GM12878 (cell line): Measurements from ENCODE around the gene NEMP2. TPM values are rescaled to one million over a fixed set of nuclear protein-coding genes. Genes with fewer than 3 reads are reported as not detected.

Source experiments
- ATAC-seq: fragments of 200-7000 bp; cut with Tn5 transposase; 3 replicates; pipeline ENCODE4 v1.9.1; 2020; ENCODE audit warnings: mild to moderate bottlenecking, moderate library complexity
- BruUV-seq: library from RNA; stranded (reverse); fragments of 400-500 nt; replicated peaks from 2 replicates; lab custom pipeline; 2021; lab: Mats Ljungman, UMichigan
- CTCF ChIA-PET: fragments of 300-600 bp; sonication (Branson Sonifier 250); formaldehyde crosslinking; extraction: SDS; loops from one replicate; lab custom pipeline; 2021; ENCODE audit warnings: inconsistent platforms; lab: Yijun Ruan, JAX
- POLR2A ChIA-PET: fragments of 350-600 bp; formaldehyde crosslinking; extraction: SDS; loops from one replicate; lab custom pipeline; 2021; ENCODE audit warnings: inconsistent platforms; lab: Charles Lee
- RAD21 ChIA-PET: fragments of 300-600 bp; sonication (Branson Sonifier 250); formaldehyde crosslinking; loops from one replicate; lab custom pipeline; 2023; ENCODE audit warnings: antibody characterized with exemption; ENCODE audit not compliant: unreplicated experiment; lab: Charles Lee
- SMC1A ChIA-PET: fragments of 300-600 bp; sonication (Branson Sonifier 250); formaldehyde crosslinking; loops from one replicate; lab custom pipeline; 2023; ENCODE audit not compliant: unreplicated experiment, uncharacterized antibody; lab: Charles Lee
- DNase-seq: peaks from one replicate; pipeline ENCODE4 v3.0.0-alpha.2; 2011; ENCODE audit warnings: low read depth, low spot score
- FAIRE-seq: peaks from 3 replicates; lab custom pipeline; 2011; peaks lifted over from hg19 to GRCh38; lab: Jason Lieb, UNC
- H2AFZ ChIP-seq: 2 replicates; pipeline ENCODE4 v1.6.0; 2011; ENCODE audit warnings: low read depth, low read length, control low read depth; ENCODE audit not compliant: control insufficient read depth
- H3K27ac ChIP-seq: 2 replicates; pipeline ENCODE4 v1.5.1; 2011; ENCODE audit warnings: control low read depth; ENCODE audit not compliant: control insufficient read depth, insufficient read depth
- H3K27me3 ChIP-seq, 2 experiments: replicated peaks in 1 of 2; 2 replicates each; pipeline versions ENCODE4 v1.6.0 to v1.6.1; 2011; ENCODE audit warnings: low read length in 1 of 2; ENCODE audit not compliant: control insufficient read depth in 2 of 2, insufficient read depth in 2 of 2
- H3K36me3 ChIP-seq, 2 experiments: 2 replicates each; pipeline ENCODE4 v1.5.1; 2011; ENCODE audit warnings: low read length in 1 of 2; ENCODE audit not compliant: control insufficient read depth in 2 of 2, insufficient read depth in 2 of 2
- H3K4me1 ChIP-seq: 2 replicates; pipeline ENCODE4 v1.6.1; 2011; ENCODE audit warnings: mild to moderate bottlenecking, low read length, moderate library complexity, mixed read lengths; ENCODE audit not compliant: control insufficient read depth, insufficient read depth
- H3K4me2 ChIP-seq: 2 replicates; pipeline ENCODE4 v1.6.0; 2011; ENCODE audit warnings: control low read depth; ENCODE audit not compliant: control insufficient read depth, insufficient read depth
- H3K4me3 ChIP-seq: fragments of 200-600 bp; sonication (generic); 2 replicates; pipeline ENCODE4 v1.5.1; 2016
- H3K79me2 ChIP-seq: 2 replicates; pipeline ENCODE4 v1.6.0; 2011; ENCODE audit warnings: low read length; ENCODE audit not compliant: control insufficient read depth, insufficient read depth
- H3K9ac ChIP-seq: 2 replicates; pipeline ENCODE4 v1.8.0; 2011; ENCODE audit warnings: low read length, control low read depth, mixed read lengths; ENCODE audit not compliant: control insufficient read depth, insufficient read depth
- H3K9me3 ChIP-seq: replicated peaks from 3 replicates; pipeline ENCODE4 v1.5.1; 2011; ENCODE audit warnings: mild to moderate bottlenecking, low read length; ENCODE audit not compliant: control insufficient read depth, insufficient read depth
- H4K20me1 ChIP-seq: 2 replicates; pipeline ENCODE4 v1.6.0; 2011; ENCODE audit not compliant: control insufficient read depth, insufficient read depth
- HDAC6 ChIP-seq: fragments of 200-600 bp; sonication (generic); IDR thresholded peaks from one replicate; pipeline ENCODE4 v1.8.0; 2017; ENCODE audit warnings: antibody characterized with exemption; ENCODE audit not compliant: unreplicated experiment
- POLR2AphosphoS5 ChIP-seq: IDR thresholded peaks from 2 replicates; pipeline ENCODE4 v1.6.1; 2011; ENCODE audit warnings: mild to moderate bottlenecking, low read length, inconsistent platforms
- SMC3 ChIP-seq: IDR thresholded peaks from 2 replicates; pipeline ENCODE4 v1.6.1; 2011; ENCODE audit warnings: low read length, improper control_type of control experiment, borderline replicate concordance
- TCF3 ChIP-seq: IDR thresholded peaks from 2 replicates; pipeline ENCODE4 v1.6.1; 2012; ENCODE audit warnings: low read depth, mild to moderate bottlenecking, low read length, borderline replicate concordance; ENCODE audit not compliant: insufficient read depth
- WGBS: methylation state at CpG from one replicate; pipeline ENCODE4 v1.1.6; 2016; ENCODE audit warnings: low lambda C conversion rate; ENCODE audit not compliant: insufficient replicate concordance, insufficient coverage; ENCODE audit errors: missing lambda C conversion rate; 5-methylcytosine and 5-hydroxymethylcytosine counted together
- in situ Hi-C: fragments of 300-500 bp; cut with MboI; formaldehyde crosslinking; loops from 9 replicates; pipeline ENCODE4 v1.14.3; 2018; ENCODE audit warnings: mixed read lengths
- intact Hi-C: fragments of 100-400 bp; cut with micrococcal nuclease; formaldehyde crosslinking; loops from one replicate; pipeline ENCODE4 v1.14.2; 2022; ENCODE audit not compliant: unreplicated experiment
- polyA plus RNA-seq, 11 experiments: library from polyadenylated mRNA; depleted of rRNA in 4 of 11; unstranded in 6 of 11; stranded (reverse) in 5 of 11; fragments of >200 nt; fragmentation: Nextera tagmentation in 4 of 11; fragmentation: Illumina TruSeq in 1 of 11; extraction: Ambion mirVana in 4 of 11; extraction: Trizol in 1 of 11; gene quantifications; 1 replicate in 1 of 11; 2 replicates in 10 of 11; pipeline versions ENCODE4 v1.2.1 to v1.2.3, GENCODE V29; 2011 to 2016; ENCODE audit warnings: inconsistent platforms in 2 of 11, missing spikeins in 2 of 11, low read depth in 1 of 11
- total RNA-seq, 4 experiments: library from RNA; depleted of rRNA in 3 of 4; stranded (reverse); fragments of >200 nt in 3 of 4; fragmentation: Illumina TruSeq in 1 of 4; extraction: Trizol in 1 of 4; gene quantifications; 2 replicates each; pipeline versions ENCODE4 v1.2.1 to v1.2.3, GENCODE V29; 2013 to 2021
- TF ChIP-seq, protein P1 (sequence below): fragments of 450-650 bp; IDR thresholded peaks from 2 replicates; pipeline ENCODE4 v1.6.1; 2018; ENCODE audit warnings: mild to moderate bottlenecking, low read depth, moderate library complexity; ENCODE audit not compliant: partially characterized antibody

Gene NEMP2
- total and polyA plus RNA-seq, 10 of the 15 experiments (the other 5 are each of a cell fraction or from before 2014, with no cell fraction given) = 2.3 to 14.0 (median 8.1) TPM

DNA sequence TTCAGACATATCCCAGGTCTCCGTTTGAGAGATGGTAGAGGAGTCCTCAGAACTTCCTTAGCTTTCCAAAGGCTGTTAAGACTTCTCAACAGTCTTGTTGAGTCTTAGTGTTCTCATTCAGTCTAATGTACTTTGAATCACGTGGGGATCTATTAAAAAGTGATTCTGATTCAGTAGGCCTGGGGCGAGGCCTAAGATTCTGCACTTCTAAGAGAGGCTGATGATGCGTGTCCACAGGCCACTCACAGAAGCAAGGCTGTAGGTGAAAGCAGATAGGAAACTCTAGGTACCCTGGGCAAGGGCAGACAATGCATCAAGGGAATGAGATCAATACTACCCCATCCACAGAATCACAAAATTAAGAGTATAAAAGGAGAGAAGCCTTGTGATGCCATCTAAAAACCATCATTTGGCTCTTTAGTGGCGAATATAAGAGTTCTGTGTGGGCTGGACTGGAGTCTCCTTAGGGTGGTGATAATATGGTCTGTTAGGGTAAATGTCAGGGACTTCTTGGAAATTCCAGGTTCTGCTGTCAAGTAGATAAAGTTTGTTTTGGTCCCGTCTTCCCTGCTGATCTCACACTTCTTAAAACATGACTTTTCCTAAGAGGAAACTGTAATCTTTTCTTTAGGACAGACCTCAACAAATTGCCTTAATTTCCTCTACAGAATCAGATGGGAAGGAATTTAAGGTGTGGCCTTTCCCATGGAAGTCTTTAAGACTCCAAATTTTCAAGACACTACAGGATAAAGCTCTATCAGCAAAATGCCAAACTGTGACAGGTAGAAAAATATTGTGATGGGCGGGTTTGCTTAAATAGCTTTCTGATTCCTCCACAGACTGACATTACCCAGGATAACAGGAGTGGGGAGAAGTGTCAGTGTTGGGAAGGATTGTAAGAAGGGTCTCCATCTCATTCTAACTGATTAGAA is 45.7 kb upstream of the NEMP2 start:
- Histone ChIP-seq H3K9me3 (no peaks in the 10 kb centered on the region), H3K27ac (no peak overlapping the region), H3K4me2 (no peak overlapping the region), H3K27me3 (no peaks in the 10 kb centered on the region), H3K4me1 (peaks cover 18% of the 10 kb centered on the region), H2AFZ (no peak overlapping the region), H3K36me3 (no peaks in the 10 kb centered on the region), H3K79me2 (no peaks in the 10 kb centered on the region), H3K4me3 (no peak overlapping the region), H3K9ac (no peak overlapping the region), H4K20me1 (no peaks in the 10 kb centered on the region)
- BruUV-seq = no TSS peak
- TF ChIP-seq HDAC6 = no peak
- no peak for TF ChIP-seq POLR2AphosphoS5
- no peak for TF ChIP-seq TCF3
- TF ChIP-seq SMC3 = no peak
- TF ChIP-seq, protein P1, sequence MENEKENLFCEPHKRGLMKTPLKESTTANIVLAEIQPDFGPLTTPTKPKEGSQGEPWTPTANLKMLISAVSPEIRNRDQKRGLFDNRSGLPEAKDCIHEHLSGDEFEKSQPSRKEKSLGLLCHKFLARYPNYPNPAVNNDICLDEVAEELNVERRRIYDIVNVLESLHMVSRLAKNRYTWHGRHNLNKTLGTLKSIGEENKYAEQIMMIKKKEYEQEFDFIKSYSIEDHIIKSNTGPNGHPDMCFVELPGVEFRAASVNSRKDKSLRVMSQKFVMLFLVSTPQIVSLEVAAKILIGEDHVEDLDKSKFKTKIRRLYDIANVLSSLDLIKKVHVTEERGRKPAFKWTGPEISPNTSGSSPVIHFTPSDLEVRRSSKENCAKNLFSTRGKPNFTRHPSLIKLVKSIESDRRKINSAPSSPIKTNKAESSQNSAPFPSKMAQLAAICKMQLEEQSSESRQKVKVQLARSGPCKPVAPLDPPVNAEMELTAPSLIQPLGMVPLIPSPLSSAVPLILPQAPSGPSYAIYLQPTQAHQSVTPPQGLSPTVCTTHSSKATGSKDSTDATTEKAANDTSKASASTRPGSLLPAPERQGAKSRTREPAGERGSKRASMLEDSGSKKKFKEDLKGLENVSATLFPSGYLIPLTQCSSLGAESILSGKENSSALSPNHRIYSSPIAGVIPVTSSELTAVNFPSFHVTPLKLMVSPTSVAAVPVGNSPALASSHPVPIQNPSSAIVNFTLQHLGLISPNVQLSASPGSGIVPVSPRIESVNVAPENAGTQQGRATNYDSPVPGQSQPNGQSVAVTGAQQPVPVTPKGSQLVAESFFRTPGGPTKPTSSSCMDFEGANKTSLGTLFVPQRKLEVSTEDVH = no peak
- POLR2A ChIA-PET = interaction anchor here (1.2 to 1.7 kb wide), 2 partner anchors 10 to 96 kb away, joined by 3 to 4 read pairs; no protein-coding TSS in a partner anchor
- SMC1A ChIA-PET = interaction anchor here (0.6 to 5.3 kb wide), 10 partner anchors 9 to 117 kb away, joined by 3 to 40 read pairs (median 5); no protein-coding TSS in a partner anchor
- 82% methylated on average over 7 of the region's 7 CpGs for WGBS
- no peak for DNase-seq
- no peak for ATAC-seq
- intact Hi-C loops = no loop called here
- in situ Hi-C loops = no loop called here
- FAIRE-seq = no peak
- CTCF ChIA-PET = interaction anchor here (0.8 to 1.2 kb wide), 6 partner anchors 13 to 100 kb away, joined by 3 to 6 read pairs (median 3); no protein-coding TSS in a partner anchor
- RAD21 ChIA-PET = interaction anchor here (0.9 to 5.7 kb wide), 3 partner anchors 64 to 100 kb away, joined by 3 to 44 read pairs (median 3); no protein-coding TSS in a partner anchor
